ENCODE data around the gene PRKAG3. TPM values are rescaled to one million over a fixed set of nuclear protein-coding genes. Genes with fewer than 3 reads are reported as not detected.
A peak's percentile ranks its signal among the peaks of the same experiment; 100 is the strongest.

The PRKAG3 gene
- total and polyA plus RNA-seq, 9 of the 15 experiments (the other 6 are each of a cell fraction or from before 2014, with no cell fraction given): not detected

- TF ChIP-seq ZNF407 (IDR thresholded peaks at IDR 0.05; ENCODE audit: low read depth) (no peak), STAT5B (CRISPR knock-in tag; IDR thresholded peaks at IDR 0.05) (no peak), RAD21 (CRISPR knock-in tag; conservative IDR thresholded peaks at IDR 0.05 in 1 of 2, IDR thresholded peaks at IDR 0.05 in 1 of 2) (peak; percentile 78), GTF2E2 (tag; IDR thresholded peaks at IDR 0.05) (no peak), RCOR1 (IDR thresholded peaks at IDR 0.05; ENCODE audit: borderline replicate concordance in 1 of 2, low read depth in 2 of 2, low read length in 2 of 2) (0 out of 4 replicates have a peak, but pooled peaks of 1 of the 2 experiments have one; percentile 7), CC2D1A (IDR thresholded peaks at IDR 0.05) (0 out of 2 replicates have a peak, but pooled peaks have one; percentile 43), ZNF644 (tag; IDR thresholded peaks at IDR 0.05; ENCODE audit: low read depth) (no peak), ZNF445 (CRISPR knock-in tag; IDR thresholded peaks at IDR 0.05; ENCODE audit: low read depth) (no peak), CREBBP (IDR thresholded peaks at IDR 0.05; ENCODE audit: low read depth, low read length) (no peak), ZBED1 (IDR thresholded peaks at IDR 0.05) (no peak), ILK (tag; IDR thresholded peaks at IDR 0.05; ENCODE audit: borderline replicate concordance, low read depth) (no peak), SMARCB1 (IDR thresholded peaks at IDR 0.05; ENCODE audit: insufficient read length, low read depth) (no peak), SMC3 (conservative IDR thresholded peaks at IDR 0.05; ENCODE audit: insufficient read depth, low read depth, low read length) (peak; percentile 63), ARID2 (IDR thresholded peaks at IDR 0.05) (0 out of 2 replicates have a peak, but pooled peaks have one; percentile 58)
- TF ChIP-seq, protein P1, sequence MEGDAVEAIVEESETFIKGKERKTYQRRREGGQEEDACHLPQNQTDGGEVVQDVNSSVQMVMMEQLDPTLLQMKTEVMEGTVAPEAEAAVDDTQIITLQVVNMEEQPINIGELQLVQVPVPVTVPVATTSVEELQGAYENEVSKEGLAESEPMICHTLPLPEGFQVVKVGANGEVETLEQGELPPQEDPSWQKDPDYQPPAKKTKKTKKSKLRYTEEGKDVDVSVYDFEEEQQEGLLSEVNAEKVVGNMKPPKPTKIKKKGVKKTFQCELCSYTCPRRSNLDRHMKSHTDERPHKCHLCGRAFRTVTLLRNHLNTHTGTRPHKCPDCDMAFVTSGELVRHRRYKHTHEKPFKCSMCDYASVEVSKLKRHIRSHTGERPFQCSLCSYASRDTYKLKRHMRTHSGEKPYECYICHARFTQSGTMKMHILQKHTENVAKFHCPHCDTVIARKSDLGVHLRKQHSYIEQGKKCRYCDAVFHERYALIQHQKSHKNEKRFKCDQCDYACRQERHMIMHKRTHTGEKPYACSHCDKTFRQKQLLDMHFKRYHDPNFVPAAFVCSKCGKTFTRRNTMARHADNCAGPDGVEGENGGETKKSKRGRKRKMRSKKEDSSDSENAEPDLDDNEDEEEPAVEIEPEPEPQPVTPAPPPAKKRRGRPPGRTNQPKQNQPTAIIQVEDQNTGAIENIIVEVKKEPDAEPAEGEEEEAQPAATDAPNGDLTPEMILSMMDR (IDR thresholded peaks at IDR 0.05 in 2 of 3, conservative IDR thresholded peaks at IDR 0.05 in 1 of 3; ENCODE audit: insufficient read depth in 2 of 3, low read depth in 1 of 3, low read length in 3 of 3): peak; percentile 74 to 89 (median 81)
- TF ChIP-seq, protein P2, sequence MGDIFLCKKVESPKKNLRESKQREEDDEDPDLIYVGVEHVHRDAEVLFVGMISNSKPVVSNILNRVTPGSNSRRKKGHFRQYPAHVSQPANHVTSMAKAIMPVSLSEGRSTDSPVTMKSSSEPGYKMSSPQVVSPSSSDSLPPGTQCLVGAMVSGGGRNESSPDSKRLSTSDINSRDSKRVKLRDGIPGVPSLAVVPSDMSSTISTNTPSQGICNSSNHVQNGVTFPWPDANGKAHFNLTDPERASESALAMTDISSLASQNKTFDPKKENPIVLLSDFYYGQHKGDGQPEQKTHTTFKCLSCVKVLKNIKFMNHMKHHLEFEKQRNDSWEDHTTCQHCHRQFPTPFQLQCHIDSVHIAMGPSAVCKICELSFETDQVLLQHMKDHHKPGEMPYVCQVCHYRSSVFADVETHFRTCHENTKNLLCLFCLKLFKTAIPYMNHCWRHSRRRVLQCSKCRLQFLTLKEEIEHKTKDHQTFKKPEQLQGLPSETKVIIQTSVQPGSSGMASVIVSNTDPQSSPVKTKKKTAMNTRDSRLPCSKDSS (IDR thresholded peaks at IDR 0.05; ENCODE audit: low read depth, partially characterized antibody): no peak
Measured at GRCh38 chr2:218852911-218853667, 21.5 kb upstream of the PRKAG3 start (continued).

All from K562 (cell line).